Left kidney (tissue), 2 donors: ENCODE results near the gene HELZ. TPM values are rescaled to one million over a fixed set of nuclear protein-coding genes. Genes with fewer than 3 reads are reported as not detected.
A peak's percentile ranks its signal among the peaks of the same experiment; 100 is the strongest.

Source experiments
- DNase-seq: peaks from one replicate; pipeline ENCODE4 v3.0.0-alpha.2; 2013
- polyA plus RNA-seq: library from polyadenylated mRNA; unstranded; fragments of 120-200 nt; gene quantifications from one replicate; pipeline ENCODE4 v1.2.1, GENCODE V29; 2013; ENCODE audit not compliant: insufficient read length

Gene HELZ
- polyA plus RNA-seq, 1 donor: 40.5 TPM

DNA sequence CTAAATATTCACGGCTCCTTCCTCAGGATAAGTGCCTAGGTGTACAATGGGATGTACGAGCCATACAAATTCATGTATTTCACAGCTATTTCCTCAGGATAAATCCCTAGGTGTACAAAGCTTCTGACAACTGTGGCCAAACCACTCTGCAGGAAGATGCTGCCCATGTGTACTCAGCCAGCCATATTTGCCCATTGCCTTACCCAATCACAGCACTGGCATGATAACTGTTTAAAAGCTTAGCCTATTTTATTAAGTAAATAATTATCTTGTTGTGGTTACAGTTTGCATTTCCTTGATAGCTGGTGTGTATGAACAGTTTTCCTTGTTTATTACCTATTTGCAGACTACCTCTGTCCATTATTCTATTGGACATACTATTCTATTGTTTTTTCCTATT lies 165.5 kb downstream of the HELZ start:
- no peak for DNase-seq

DNA sequence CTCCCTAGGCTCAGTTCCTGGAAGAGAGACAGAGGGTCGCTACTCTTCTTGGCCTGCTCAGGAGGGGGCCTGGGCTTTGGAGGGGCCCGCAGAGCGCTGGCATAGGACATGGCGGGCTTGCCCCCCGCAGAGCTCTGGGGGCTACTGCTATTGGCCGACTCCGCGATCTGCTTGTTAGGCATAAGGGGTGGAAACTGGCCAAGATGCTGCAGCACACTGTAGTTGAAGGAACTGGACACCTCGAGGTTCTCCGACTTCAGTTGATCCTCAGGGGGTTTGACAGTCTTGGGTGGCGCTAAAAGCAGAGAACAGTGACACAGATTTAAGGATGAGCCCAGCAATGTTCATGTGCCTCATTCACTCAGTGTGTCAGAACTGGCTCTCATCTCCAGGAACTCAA lies 166.7 kb downstream of the HELZ start:
- no peak for DNase-seq

DNA sequence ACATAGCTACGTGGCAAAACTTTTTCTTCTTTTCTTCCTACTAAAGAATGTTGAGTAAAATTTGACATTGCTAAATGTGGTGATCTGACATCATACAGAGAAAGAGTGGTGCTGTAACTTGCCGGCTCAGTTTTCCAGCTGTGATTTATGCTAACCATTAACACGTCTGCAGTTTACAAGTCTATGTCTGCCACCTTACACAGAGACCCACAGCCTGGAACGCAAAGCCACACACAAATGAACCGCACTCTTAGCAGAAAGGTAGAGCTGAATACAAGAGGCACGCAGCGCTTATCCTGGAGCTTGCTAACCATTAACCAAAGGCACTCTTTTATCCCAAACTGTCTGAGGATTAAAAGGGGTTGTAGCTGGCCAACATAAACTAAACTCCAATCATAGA lies 168.7 kb downstream of the HELZ start:
- DNase-seq: peak; percentile 62

DNA sequence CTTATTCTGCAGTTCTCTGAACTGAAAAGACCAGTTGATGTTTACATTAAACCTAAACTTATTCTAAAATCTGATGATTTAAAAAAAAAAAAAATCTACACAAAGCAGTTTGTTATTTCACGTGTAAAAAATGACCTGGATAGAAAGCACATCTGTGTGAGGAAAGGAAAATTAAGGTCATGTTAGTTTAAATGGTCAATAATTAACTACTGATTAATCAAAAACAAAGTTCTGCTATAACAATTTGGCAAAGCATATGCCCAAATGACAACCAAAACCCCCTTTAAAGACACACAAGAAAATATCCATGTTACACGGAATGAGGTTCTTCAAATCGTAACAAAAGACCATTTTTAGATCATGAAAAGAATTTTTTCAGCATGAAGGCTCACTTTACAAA lies 170.2 kb downstream of the HELZ start:
- no peak for DNase-seq

DNA sequence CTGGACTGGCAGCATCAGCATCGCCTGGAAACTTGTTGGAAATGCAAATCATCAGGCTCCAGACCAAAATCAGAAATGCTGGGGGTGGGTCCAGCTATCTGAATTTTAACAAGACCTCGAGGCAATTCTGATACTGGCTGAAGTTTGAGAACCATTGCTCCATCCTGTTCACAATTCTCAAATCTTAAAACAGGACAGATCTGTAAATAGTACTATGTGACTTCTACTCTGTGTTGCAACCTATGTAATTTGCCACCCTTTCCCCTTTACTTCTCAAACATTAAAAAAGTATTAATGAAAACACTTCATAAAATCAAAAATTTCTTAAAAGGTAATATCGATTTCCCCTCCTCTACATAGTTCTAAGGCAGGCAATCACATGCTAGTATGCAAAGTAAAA lies 172.1 kb downstream of the HELZ start:
- no peak for DNase-seq

DNA sequence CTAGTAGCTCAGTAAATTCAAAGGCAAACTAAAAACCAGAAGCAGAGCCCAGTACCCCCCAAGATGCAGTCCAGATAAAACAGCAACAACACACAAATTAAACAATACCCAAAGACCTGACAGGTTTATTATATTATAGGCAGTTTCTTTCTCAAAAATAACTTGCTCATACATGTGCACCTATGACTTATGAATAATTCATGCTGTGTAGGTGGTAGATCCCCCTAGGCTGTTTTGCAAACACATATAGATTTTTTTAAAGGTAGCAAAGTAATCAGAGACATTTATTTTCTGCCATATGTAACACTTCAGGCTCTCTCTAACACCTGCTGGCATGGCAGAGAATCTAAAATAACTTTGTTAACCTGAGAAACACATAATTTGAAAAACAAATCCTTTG lies 173.4 kb downstream of the HELZ start:
- no peak for DNase-seq

DNA sequence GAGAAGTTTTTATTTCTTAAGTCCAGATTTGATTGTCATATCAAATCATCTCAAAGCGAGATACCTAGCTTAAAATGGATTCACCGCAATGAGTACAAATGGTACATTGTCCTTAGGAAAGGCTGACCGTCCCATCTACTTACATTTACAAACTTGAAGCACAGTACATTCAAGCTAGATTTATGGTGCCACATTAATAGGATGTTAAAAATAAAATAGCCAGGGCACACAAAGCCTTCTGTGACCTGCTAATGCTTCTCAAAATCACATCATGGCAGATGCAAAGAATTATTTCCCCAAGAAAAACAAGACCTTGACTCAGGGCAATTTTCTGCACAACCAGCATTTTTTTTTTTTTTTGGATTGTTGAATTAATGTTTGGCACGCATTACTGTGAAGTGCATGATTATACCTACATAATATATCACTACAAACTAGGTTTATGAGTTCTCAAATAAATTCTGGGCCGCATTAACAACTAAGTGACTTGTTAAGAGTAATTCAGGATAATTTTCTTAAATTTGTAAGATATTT lies 175.3 kb downstream of the HELZ start:
- DNase-seq: no peak

DNA sequence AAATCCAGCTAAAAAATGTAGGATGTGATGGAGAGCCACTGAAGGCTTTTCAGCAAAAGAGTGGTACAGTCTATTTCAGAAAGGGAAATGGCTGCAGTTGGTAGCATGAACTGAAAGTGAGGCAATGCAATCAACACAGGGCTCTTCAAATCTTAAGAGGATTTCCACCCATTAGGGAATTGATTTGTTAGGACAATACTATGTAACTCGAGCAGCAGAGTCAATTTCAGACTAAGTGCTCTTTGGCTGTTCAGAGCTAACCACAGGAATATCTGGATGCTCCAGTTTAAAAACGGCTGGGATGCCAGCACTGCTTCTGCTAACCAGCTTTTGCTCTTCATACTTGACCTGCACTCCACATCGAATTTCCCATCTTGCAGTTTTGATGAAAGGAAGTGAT lies 176.0 kb downstream of the HELZ start:
- DNase-seq: no peak

DNA sequence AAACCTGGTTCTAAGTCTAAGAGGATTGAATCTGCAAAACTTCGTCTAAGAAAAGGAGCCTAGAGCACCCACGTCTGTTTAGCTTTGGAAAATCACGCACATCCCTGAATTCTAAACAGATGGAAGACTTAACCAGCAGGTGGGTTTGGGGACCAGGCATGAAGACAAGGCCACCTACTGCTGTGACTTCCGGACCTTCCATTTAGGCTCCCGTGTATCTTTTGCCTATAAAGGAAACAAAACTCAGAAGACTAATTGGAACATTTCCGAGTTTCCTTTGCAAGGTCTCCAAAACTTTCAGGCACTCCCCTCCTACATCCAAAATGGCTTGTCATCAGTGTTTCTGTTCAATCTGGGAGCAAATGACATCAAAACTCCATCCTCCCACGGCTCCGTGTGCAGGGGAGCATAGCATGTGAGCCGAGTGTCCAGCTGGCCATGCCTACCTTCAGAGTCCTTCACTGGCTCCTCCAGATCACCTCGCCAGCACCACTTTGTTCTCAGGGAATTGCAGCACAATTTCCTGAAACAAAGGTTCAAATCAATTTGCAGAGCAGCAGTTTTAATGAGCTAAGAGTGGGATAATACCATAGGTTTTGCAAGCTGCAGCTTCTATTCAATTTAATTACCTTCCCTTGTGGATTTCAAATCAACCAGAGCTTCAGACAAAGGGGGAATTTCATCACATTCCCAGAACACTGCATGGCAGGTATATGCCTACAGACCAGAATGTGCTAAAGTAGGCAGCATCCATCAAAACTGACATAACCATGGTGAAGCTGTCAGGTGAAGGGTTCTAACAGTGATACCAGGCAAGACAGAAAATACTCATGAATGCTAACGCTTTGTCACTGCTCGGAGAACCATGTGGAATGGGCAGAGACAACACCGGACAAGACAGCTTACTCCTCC lies 177.2 kb downstream of the HELZ start:
- DNase-seq: peak; percentile 24

DNA sequence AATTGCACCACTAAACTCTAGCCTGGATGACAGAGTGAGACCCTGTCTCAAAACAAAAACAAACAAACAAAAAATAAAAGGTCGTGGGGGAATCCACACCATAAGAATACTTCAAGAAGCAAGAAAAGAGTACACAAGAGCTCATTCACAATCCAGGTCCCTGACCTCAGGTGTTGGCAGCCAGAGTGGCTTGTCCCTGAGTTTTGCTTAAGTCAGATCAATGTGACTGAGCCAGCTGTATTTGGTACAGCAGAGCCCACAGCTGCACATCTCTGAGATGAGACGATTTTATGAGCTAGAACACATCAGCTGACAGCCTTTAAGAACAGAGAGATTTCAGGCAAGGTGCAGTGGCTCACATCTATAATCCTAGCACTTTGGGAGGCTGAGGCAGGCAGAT lies 178.3 kb downstream of the HELZ start:
- DNase-seq: no peak

DNA sequence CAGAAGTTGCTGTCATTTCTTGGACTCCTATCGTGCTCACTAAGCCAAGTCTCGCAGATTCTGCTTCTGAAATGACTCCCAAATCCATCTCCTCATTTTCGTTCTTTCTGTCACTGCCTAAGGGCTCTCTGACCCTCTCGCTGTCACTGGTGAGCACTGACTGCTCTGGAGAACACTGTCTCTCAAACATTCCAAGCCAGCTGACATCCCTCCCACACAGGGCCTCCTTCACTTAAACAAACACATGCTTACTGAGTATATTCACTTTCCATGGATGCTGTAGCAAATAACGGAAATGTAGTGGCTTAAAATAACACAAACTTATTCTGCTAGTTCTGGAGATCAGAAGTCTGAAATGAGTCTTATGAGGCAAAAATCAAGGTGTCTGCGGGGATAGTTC lies 181.9 kb downstream of the HELZ start:
- peak; percentile 32 for DNase-seq

DNA sequence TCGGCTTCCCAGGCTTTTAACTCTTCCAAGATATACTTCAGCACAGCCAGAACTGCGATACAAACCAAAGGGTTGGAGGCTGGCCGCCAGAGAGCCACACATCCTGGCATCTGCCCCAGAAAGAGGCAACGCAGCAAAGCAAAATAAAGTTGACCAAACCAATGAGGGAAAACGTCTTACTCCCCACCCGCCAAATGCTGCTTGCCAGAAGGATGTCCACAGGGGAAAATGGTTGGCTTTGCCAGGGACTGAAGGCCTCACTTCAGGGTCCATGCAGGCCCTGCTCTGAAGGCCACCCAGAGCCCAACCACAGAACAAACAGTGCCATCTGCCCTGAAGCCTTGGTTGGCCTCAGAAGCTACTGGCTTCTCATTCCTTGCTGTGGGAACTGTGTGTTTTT lies 185.6 kb downstream of the HELZ start:
- no peak for DNase-seq

DNA sequence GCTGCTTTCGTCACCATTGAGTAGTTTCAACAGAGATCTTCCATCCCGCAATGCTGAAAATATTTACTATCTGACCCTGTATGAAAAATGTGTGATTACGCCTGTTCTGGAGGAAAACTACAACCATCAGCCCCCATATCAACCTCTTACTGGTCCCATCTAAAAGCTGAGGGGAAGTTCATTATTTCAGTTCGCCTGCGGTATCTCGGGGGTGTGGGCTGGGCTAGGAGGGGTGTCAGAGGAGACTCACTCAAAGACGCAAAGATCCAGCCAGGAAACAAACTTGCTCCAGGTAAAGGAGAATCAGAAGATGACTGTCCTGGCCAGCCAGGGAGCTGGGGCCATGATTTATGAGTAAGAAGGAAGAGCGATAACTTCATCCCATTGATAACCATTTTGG lies 187.0 kb downstream of the HELZ start:
- no peak for DNase-seq

DNA sequence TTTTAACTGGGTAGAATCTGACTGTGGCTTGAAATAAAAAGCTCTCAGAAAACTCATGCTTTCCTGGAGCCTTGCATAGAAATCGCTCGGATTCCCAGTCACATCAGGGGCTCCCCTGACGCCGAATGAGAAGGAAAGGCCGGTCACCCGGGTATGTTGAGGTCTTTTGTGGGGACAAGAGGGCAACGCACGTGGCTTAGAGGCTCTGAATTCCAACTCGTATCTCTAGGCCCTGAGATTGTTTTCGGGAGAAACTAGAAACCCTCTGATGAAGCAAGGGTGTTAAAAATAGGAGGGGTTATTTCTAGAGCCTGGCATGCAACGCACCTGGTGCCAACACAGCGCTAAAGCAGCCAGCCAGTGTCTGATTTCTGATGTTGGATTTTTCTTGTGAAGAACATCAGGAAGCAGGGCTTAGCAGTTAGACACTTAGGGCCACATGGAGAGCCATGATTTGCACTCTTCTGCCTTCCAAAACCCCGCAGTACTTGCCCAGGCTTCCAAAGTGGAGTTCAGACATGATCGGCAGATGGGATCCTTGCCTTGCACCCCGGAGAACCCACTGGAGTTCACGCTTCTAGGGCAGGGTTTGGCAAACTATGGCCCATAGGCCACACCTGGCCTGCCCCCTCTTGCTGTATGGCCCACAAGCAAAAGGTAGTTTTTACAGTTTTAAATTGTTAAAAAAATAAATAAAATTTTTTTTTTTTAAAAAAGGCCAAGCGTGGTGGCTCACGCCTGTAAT lies 188.1 kb downstream of the HELZ start:
- no peak for DNase-seq

DNA sequence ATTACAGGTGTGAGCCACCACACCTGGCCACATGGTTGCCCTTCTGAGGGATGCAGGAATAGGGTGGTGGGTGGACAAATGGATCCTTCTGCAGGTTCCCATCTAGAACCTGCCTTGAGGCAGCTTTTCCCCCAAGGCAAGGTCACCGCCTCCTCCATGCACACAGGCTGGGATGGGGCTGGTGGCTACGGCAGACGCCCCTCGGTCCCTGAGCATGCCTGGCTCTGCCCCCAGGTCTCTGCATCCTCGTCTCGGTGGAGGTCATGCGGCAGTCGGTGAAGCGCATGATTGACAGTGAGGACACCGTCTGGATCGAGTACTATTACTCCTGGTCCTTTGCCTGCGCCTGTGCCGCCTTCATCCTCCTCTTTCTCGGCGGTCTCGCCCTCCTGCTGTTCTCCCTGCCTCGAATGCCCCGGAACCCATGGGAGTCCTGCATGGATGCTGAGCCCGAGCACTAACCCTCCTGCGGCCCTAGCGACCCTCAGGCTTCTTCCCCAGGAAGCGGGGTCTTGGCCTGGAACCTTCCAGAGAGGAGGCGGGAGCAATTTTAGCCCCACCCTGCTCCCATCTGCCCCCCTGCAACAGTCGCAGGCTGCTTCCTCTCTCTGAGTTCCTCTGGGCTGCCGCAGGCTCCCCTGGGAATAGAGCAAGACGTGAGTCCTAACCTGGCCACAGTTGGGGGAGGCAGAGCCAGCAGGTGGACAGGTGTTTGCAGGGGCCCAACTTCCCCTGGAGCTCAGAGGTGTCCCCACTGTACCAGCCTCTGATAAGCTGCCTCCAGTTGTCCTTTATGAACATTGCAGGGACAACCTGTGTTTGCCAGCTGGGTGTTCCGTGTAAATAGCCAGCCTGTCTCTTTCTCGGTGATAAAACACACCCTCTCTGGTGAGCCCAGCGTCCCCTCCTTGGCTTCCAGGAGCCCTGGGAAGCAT lies 188.9 kb downstream of the HELZ start:
- DNase-seq: no peak

DNA sequence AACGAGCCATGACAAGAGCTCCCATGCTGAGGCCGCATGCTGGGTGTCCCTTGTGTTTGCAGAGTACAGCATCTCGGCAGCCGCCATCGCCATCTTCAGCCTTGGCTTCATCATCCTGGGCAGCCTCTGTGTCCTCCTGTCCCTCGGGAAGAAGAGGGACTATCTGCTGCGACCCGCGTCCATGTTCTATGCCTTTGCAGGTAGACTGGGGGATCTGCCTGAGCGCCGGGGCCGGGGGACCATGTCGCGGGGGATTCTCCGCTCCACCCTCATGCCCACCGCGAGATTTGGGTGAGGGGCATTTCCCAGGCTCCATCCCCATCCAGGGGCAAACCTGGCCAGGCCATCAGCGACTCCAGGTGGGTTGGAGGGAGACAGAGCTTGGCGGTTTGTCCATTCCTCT lies 190.0 kb downstream of the HELZ start:
- DNase-seq: no peak

DNA sequence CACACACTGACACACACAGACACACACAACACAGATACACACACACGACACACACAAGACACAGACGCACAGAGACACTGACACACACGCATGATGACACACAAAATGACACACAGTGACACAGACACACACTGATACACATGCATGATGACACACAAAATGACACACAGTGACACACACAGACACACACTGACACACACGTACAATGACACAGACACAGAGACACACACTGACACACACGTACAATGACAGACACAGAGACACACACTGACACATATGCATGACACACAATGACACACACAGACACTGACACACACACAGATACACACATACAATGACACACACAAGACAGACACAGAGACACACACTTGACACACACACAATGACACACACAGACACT lies 190.4 kb downstream of the HELZ start:
- DNase-seq: no peak

DNA sequence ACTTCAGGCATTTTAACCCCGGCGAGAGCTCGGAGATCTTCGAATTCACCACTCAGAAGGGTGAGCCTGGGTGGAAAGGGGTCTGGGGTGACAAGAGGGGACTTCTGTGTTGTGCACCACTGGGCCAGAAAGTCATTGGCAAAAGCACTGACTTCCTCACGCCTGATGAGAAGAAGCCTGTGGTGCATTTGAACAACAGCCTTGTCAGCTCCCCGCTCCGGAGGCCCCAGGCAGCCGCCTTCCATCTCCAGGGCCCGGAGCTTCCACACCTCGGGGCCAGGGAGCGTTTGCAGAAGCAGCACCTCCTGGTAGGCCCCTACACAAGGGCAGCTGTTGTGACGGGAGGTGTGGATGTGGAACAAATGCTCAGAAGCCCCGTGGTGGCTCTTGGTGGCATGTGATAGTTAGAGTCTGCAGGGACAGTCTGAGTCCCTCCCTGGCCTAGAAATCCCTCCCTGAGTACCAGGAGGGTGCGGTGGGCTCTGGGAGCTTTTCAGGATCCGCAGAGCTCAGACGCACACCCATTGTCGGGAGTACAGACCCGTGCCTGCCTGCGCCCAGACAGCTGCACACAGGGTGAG lies 190.9 kb downstream of the HELZ start:
- no peak for DNase-seq

DNA sequence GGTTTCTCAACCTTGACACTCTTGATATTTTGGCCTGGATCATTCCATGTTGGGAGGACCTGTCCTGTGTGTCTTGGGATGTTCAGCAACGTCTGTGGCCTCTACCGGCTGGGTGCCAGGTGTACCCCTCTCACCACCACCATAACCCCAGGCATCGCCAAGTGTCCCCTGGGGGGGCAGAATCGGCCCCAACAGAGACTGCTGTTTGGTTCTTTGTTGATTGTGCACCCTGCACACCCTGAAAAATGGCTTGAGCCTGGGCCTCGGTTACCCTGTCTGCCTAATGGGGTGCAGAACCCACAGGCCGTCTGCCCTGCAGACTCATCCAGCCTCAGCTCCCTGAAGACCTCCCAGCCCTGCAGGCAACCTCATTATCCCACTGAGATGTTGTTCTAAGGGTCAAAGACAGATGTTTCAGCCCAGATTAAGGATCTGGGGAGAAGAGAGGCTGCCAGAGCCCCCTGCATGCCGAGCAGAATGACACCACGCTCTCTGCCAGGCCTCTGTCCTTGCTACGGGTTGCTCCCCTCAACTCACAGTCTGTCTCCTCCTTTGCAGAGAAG lies 191.5 kb downstream of the HELZ start:
- DNase-seq: no peak

DNA sequence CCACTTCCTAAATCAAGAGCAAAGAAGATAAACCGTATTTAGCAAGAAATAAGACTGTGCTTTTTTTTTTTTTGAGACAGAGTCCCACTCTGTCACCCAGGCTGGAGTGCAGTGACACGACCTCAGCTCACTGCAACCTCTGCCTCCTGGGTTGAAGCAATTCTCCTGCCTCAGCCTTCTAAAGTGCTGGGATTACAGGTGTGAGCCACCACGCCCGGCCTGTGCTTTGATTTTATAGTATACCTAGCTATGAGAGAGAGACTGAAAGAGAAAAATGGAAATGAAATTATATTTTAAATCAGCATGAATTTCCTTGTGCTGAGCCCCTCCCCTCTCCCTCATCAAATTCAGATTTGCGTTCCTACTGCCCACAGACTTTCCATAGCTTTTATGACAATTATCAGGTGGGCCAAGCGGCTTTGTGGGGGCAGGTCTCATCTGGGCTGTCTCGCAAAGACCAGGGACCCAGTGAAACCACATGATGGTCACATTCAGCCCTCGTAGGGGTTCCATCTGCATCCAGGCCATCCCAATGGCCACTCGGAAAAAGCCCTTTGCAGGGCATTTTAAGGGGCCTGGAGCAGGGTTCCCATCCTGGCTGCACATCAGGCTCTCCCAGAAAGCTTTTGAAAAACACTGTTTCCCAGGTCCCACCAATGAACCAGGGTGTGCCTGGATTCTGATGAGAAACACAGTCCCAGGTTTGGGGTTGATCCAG lies 192.1 kb downstream of the HELZ start:
- no peak for DNase-seq

DNA sequence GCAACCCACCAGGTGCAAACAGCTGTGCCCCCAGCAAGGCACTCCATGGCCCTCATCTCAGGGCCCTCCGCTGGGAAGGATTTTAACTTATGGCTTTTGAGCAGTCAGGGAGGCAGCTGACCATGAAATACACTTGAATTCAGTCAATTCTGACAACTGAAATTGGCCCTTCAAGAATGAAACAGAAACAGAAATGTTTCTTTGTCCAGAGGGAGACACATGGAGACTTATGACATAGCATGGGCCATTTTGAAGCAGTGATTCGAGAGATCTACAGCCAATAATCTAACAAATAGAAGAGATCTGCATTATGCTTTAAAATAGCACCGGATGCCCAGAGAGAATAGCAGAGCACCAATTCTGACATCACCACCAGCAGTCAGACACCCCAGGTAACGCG lies 193.2 kb downstream of the HELZ start:
- no peak for DNase-seq
